ENCODE results near the gene EPOP.

GRCh38 chr17:38693700-38694329, 19.1 kb upstream of the EPOP start:
- TF ChIP-seq CTCF (IDR thresholded peaks at IDR 0.05; ENCODE audit: poor library complexity): no peak
- no peak for TF ChIP-seq EZH2phosphoT487 (IDR thresholded peaks at IDR 0.05; ENCODE audit: low read depth, severe bottlenecking, unreplicated experiment)
